K562 (cell line): ENCODE data around the gene SFXN2. TPM values are rescaled to one million over a fixed set of nuclear protein-coding genes. Genes with fewer than 3 reads are reported as not detected.
A peak's percentile ranks its signal among the peaks of the same experiment; 100 is the strongest.

ENCODE experiments used
- C11orf30 ChIP-seq: fragments of 450-650 bp; IDR thresholded peaks from 2 replicates; pipeline ENCODE4 v1.6.1; 2016; ENCODE audit warnings: low read depth, mild to moderate bottlenecking
- MGA ChIP-seq: fragments of 450-650 bp; IDR thresholded peaks from 2 replicates; pipeline ENCODE4 v1.6.1; 2016; ENCODE audit warnings: mild to moderate bottlenecking, moderate library complexity
- REST ChIP-seq, 2 experiments: fragments of 450-650 bp; formaldehyde crosslinking in 1 of 2; IDR thresholded peaks; 2 replicates each; pipeline versions ENCODE4 v1.4.0 to v1.6.1; 2014 to 2020; ENCODE audit warnings: mild to moderate bottlenecking in 2 of 2, borderline replicate concordance in 1 of 2, low read depth in 1 of 2
- TCF7 ChIP-seq: sonication (generic); IDR thresholded peaks from 2 replicates; pipeline ENCODE4 v1.6.1; 2016; ENCODE audit warnings: antibody characterized with exemption, borderline replicate concordance
- ZBTB17 ChIP-seq: fragments of 450-650 bp; formaldehyde crosslinking; IDR thresholded peaks from 2 replicates; pipeline ENCODE4 v1.4.0; 2020; ENCODE audit warnings: mild to moderate bottlenecking
- polyA plus RNA-seq, 8 experiments: library from polyadenylated mRNA; depleted of rRNA in 4 of 8; stranded (reverse) in 5 of 8; unstranded in 3 of 8; fragments of >200 nt; fragmentation: Nextera tagmentation in 2 of 8; fragmentation: Illumina TruSeq in 1 of 8; extraction: Ambion mirVana in 2 of 8; extraction: Trizol in 1 of 8; gene quantifications; 2 replicates each; pipeline versions ENCODE4 v1.2.1 to v1.2.3, GENCODE V29; 2011 to 2014; ENCODE audit warnings: inconsistent platforms in 1 of 8, missing spikeins in 1 of 8
- total RNA-seq, 7 experiments: library from RNA; depleted of rRNA in 6 of 7; stranded (reverse); fragments of >200 nt in 6 of 7; fragmentation: Illumina TruSeq in 2 of 7; extraction: Trizol in 2 of 7; gene quantifications; 2 replicates each; pipeline versions ENCODE4 v1.2.1 to v1.2.3, GENCODE V29; 2011 to 2021; ENCODE audit warnings: low replicate concordance in 1 of 7

The SFXN2 gene
- total and polyA plus RNA-seq, 9 of the 15 experiments (the other 6 are each of a cell fraction or from before 2014, with no cell fraction given): 7.3 to 23.8 (median 15.7) TPM

- TF ChIP-seq REST (IDR thresholded peaks at IDR 0.05; ENCODE audit: borderline replicate concordance) (peak; percentile 47; the same call in 1 of the 2 replicates), REST (CRISPR knock-in tag; IDR thresholded peaks at IDR 0.05; ENCODE audit: low read depth) (no peak), ZBTB17 (no peak), TCF7 (0 out of 2 replicates have a peak, but pooled peaks have one; percentile 3), MGA (no peak), C11orf30 (0 out of 2 replicates have a peak, but pooled peaks have one; percentile 4)
Measured at GRCh38 chr10:102752934-102753664, 38.7 kb downstream of the SFXN2 start (continued).
